Natural killer cell (primary cell): ENCODE results near the gene SSU72. TPM values are rescaled to one million over a fixed set of nuclear protein-coding genes. Genes with fewer than 3 reads are reported as not detected.

Experiments
- ATAC-seq, 3 donors: fragments of 150-1000 bp in 2 of 3; fragments of 200-7000 bp in 1 of 3; cut with Tn5 transposase; 1 replicate in 1 of 3; 2 replicates in 2 of 3; pipeline ENCODE4 v1.10.0; 2021; ENCODE audit warnings: mild to moderate bottlenecking in 2 of 3, moderate library complexity in 2 of 3
- DNase-seq, 2 donors: peaks; one replicate each; pipeline versions ENCODE4 v3.0.0 to v3.0.0-alpha.2; 2013 to 2021; ENCODE audit warnings: mixed read lengths in 1 of 2
- H3K27ac ChIP-seq: one replicate; pipeline ENCODE4 v1.5.1; 2013; ENCODE audit warnings: mild to moderate bottlenecking, low read length
- H3K27me3 ChIP-seq: one replicate; pipeline ENCODE4 v1.6.1; 2013; ENCODE audit warnings: low read length; ENCODE audit not compliant: control insufficient read depth, insufficient read depth
- H3K36me3 ChIP-seq: one replicate; pipeline ENCODE4 v1.6.1; 2013; ENCODE audit warnings: low read length; ENCODE audit not compliant: control insufficient read depth, insufficient read depth
- H3K4me1 ChIP-seq: one replicate; pipeline ENCODE4 v1.6.1; 2013; ENCODE audit warnings: low read length; ENCODE audit not compliant: control insufficient read depth, insufficient read depth
- H3K4me3 ChIP-seq: one replicate; pipeline ENCODE4 v1.5.1; 2013; ENCODE audit warnings: low read length
- H3K9me3 ChIP-seq: one replicate; pipeline ENCODE4 v1.6.1; 2013; ENCODE audit warnings: low read length; ENCODE audit not compliant: control insufficient read depth, insufficient read depth
- H3K27ac Mint-ChIP-seq, 2 donors: one replicate each; pipeline ENCODE4 v1.8.0; 2022; ENCODE audit warnings: mild to moderate bottlenecking in 2 of 2, mixed read lengths in 2 of 2, moderate library complexity in 1 of 2
- H3K27me3 Mint-ChIP-seq, 2 donors: one replicate each; pipeline ENCODE4 v1.8.0; 2022; ENCODE audit warnings: low read depth in 2 of 2, mixed read lengths in 2 of 2
- H3K36me3 Mint-ChIP-seq: one replicate; pipeline ENCODE4 v1.8.0; 2022; ENCODE audit warnings: mixed read lengths
- H3K4me1 Mint-ChIP-seq, 2 donors: one replicate each; pipeline ENCODE4 v1.8.0; 2022; ENCODE audit warnings: mixed read lengths in 2 of 2
- H3K4me3 Mint-ChIP-seq: one replicate; pipeline ENCODE4 v1.8.0; 2022; ENCODE audit warnings: mild to moderate bottlenecking, moderate library complexity, mixed read lengths
- H3K9me3 Mint-ChIP-seq, 2 donors: one replicate each; pipeline ENCODE4 v1.8.0; 2022; ENCODE audit warnings: mixed read lengths in 2 of 2
- CTCF ChIP-seq: fragments of 200-600 bp; IDR thresholded peaks from one replicate; pipeline ENCODE4 v1.8.0; 2022; ENCODE audit warnings: antibody characterized with exemption
- WGBS: methylation state at CpG from one replicate; pipeline ENCODE4 v1.1.7; 2013; ENCODE audit warnings: missing lambda C conversion rate; ENCODE audit not compliant: insufficient coverage; 5-methylcytosine and 5-hydroxymethylcytosine counted together
- intact Hi-C: fragments of 100-400 bp; cut with micrococcal nuclease; formaldehyde crosslinking; loops from one replicate; pipeline ENCODE4 v1.14.2; 2022
- total RNA-seq, 4 donors: library from RNA; stranded (reverse); fragments of 120-200 nt in 1 of 4; gene quantifications; one replicate each; pipeline versions ENCODE4 v1.2.3 to v1.2.4, GENCODE V29; 2013 to 2022

The SSU72 gene
- total RNA-seq, 3 donors from 2014 or later (not counting 1 experiment from before 2014, with no cell fraction given), result 87.5 to 107 (median 93.9) TPM

GRCh38 chr1:1616045-1616790, 41.6 kb upstream of the SSU72 start:
- Histone ChIP-seq H3K9me3 (no peaks in the 10 kb centered on the region), H3K4me3 (peak overlapping the region; percentile 26), H3K27ac (no peak overlapping the region), H3K4me1 (peaks cover 24% of the 10 kb centered on the region), H3K36me3 (no peaks in the 10 kb centered on the region), H3K27me3 (no peaks in the 10 kb centered on the region)
- peak in 2 of 3 donors; percentile 14 for ATAC-seq
- Mint-ChIP-seq H3K36me3 (no peaks in the 10 kb centered on the region), H3K4me3 (peak overlapping the region; percentile 81), H3K27me3 (no peaks in the 10 kb centered on the region), H3K4me1 (peaks cover 18 to 22% of the 10 kb centered on the region in 2 donors), H3K9me3 (no peaks in the 10 kb centered on the region), H3K27ac (peak overlapping the region in 1 of 2 donors; percentile 67)
- peak in 1 of 2 donors; percentile 68 for DNase-seq
- intact Hi-C loops, result loop anchor here (10.0 kb wide), 1 partner anchor 59 kb away; no protein-coding TSS in a partner anchor
- TF ChIP-seq CTCF, result no peak
- WGBS, result 12% methylated on average over 80 of the region's 80 CpGs

- no peaks in the 10 kb centered on the region for H3K36me3 Mint-ChIP-seq
- Histone ChIP-seq H3K27ac (peak within 1 kb of the TSS; percentile 100), H3K4me3 (peak within 1 kb of the TSS; percentile 91), H3K27me3 (no peaks in the 10 kb centered on the region), H3K4me1 (peaks cover 24% of the 10 kb centered on the region), H3K9me3 (no peaks in the 10 kb centered on the region), H3K36me3 (no peaks in the 10 kb centered on the region)
- intact Hi-C loops, result loop anchor here (2.0 to 10.0 kb wide), 2 partner anchors 41 to 59 kb away; partner anchors contain the start of gene SSU72
- no peaks in the 10 kb centered on the region for H3K9me3 Mint-ChIP-seq
- peak; percentile 99 to 100 for DNase-seq
- no peak for TF ChIP-seq CTCF
- H3K4me1 Mint-ChIP-seq, result peaks cover 18 to 22% of the 10 kb centered on the region in 2 donors
- ATAC-seq, result peak; percentile 86 to 96 (median 90)
- no peaks in the 10 kb centered on the region for H3K27me3 Mint-ChIP-seq
- H3K27ac Mint-ChIP-seq, result peak within 1 kb of the TSS; percentile 94 to 95
- WGBS, result under 1% methylated on average over 107 of the region's 107 CpGs
- peak within 1 kb of the TSS; percentile 99 for H3K4me3 Mint-ChIP-seq
These were observed 40.8 kb upstream of the SSU72 start, which contains the start of gene MIB2 for GRCh38 chr1:1615256-1616044. Gene MIB2, plus strand, starts transcription at chr1:1615500. Its CDS starts 7,953 bp downstream, at chr1:1623453.

DNA sequence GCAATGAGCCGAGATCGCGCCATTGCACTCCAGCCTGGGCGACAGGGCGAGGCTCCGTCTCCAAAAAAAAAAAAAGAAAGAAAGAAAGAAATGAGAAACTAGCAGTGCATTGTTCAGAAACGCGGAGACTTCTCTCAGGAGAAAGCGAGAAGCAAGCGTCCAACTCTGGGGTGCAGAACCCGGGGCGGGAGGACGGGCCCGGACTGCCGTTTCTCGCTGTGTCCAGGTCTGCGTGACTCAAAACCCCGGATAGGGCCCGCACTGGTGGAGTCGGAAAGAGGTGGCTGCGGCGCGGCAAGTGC, 40.2 kb upstream of the SSU72 start:
- no peak for TF ChIP-seq CTCF
- Histone ChIP-seq H3K9me3 (no peaks in the 10 kb centered on the region), H3K4me1 (peaks cover 24% of the 10 kb centered on the region), H3K36me3 (no peaks in the 10 kb centered on the region), H3K4me3 (peak overlapping the region; percentile 91), H3K27me3 (no peaks in the 10 kb centered on the region), H3K27ac (peak overlapping the region; percentile 47)
- under 1% methylated on average over 23 of the region's 23 CpGs for WGBS
- peak overlapping the region; percentile 99 for H3K4me3 Mint-ChIP-seq
- H3K9me3 Mint-ChIP-seq, result no peaks in the 10 kb centered on the region
- H3K27ac Mint-ChIP-seq, result peak overlapping the region; percentile 94 to 95
- DNase-seq (no peak), ATAC-seq (no peak)
- H3K27me3 Mint-ChIP-seq, result no peaks in the 10 kb centered on the region
- H3K4me1 Mint-ChIP-seq, result peaks cover 18 to 22% of the 10 kb centered on the region in 2 donors
- no peaks in the 10 kb centered on the region for H3K36me3 Mint-ChIP-seq
- intact Hi-C loops, result loop anchor here (2.0 to 10.0 kb wide), 2 partner anchors 40 to 60 kb away; partner anchors contain the start of gene SSU72
